ENCODE data around the gene C11orf21. TPM values are rescaled to one million over a fixed set of nuclear protein-coding genes. Genes with fewer than 3 reads are reported as not detected.
A peak's percentile ranks its signal among the peaks of the same experiment; 100 is the strongest.

C11orf21 gene
- total and polyA plus RNA-seq, 9 of the 15 experiments (the other 6 are each of a cell fraction or from before 2014, with no cell fraction given): 0.10 to 2.6 (median 2.0) TPM

DNA sequence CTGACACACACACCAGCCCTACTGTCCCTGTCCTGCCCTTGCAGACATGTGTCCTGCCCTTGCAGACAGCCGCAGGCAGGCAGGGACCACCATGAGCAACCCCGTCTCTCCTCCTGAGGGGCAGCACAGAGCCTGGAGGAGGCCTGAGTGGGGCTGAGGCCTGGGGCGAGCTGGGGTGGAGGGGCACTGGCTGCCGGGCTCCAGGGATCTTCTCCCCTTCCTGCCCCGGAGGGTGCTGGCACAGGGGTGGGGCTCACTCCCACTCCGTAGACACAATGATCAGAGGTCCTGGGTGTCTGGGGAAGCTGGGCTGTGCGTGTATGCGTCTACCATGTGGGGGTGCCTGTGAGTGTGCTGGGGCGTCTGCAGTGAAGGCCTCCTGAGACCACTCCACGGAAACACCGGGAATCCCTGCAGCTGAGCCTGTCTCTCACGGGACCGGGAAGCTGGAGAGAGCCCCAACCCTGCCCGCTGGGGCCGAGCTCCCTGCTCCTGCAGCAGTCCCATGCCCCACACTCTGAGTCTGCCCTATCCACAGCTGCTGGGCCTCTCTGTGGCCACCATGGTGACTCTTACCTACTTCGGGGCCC is 683 bp upstream of the C11orf21 start (continued):
- TF ChIP-seq, protein P1, sequence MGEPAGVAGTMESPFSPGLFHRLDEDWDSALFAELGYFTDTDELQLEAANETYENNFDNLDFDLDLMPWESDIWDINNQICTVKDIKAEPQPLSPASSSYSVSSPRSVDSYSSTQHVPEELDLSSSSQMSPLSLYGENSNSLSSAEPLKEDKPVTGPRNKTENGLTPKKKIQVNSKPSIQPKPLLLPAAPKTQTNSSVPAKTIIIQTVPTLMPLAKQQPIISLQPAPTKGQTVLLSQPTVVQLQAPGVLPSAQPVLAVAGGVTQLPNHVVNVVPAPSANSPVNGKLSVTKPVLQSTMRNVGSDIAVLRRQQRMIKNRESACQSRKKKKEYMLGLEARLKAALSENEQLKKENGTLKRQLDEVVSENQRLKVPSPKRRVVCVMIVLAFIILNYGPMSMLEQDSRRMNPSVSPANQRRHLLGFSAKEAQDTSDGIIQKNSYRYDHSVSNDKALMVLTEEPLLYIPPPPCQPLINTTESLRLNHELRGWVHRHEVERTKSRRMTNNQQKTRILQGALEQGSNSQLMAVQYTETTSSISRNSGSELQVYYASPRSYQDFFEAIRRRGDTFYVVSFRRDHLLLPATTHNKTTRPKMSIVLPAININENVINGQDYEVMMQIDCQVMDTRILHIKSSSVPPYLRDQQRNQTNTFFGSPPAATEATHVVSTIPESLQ (CRISPR knock-in tag; IDR thresholded peaks at IDR 0.05): 0 out of 2 replicates have a peak, but pooled peaks have one; percentile 42
- TF ChIP-seq, protein P2, sequence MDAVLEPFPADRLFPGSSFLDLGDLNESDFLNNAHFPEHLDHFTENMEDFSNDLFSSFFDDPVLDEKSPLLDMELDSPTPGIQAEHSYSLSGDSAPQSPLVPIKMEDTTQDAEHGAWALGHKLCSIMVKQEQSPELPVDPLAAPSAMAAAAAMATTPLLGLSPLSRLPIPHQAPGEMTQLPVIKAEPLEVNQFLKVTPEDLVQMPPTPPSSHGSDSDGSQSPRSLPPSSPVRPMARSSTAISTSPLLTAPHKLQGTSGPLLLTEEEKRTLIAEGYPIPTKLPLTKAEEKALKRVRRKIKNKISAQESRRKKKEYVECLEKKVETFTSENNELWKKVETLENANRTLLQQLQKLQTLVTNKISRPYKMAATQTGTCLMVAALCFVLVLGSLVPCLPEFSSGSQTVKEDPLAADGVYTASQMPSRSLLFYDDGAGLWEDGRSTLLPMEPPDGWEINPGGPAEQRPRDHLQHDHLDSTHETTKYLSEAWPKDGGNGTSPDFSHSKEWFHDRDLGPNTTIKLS (IDR thresholded peaks at IDR 0.05; ENCODE audit: borderline replicate concordance, low read depth): no peak
- no peak for TF ChIP-seq ZNF12 (CRISPR knock-in tag; IDR thresholded peaks at IDR 0.05)
- TF ChIP-seq NRF1 (conservative IDR thresholded peaks at IDR 0.05 in 1 of 2, IDR thresholded peaks at IDR 0.05 in 1 of 2): no peak
- TF ChIP-seq THRAP3 (IDR thresholded peaks at IDR 0.05; ENCODE audit: borderline replicate concordance): no peak
- no peak for TF ChIP-seq FOSL1 (tag; conservative IDR thresholded peaks at IDR 0.05)
- TF ChIP-seq, protein P3, sequence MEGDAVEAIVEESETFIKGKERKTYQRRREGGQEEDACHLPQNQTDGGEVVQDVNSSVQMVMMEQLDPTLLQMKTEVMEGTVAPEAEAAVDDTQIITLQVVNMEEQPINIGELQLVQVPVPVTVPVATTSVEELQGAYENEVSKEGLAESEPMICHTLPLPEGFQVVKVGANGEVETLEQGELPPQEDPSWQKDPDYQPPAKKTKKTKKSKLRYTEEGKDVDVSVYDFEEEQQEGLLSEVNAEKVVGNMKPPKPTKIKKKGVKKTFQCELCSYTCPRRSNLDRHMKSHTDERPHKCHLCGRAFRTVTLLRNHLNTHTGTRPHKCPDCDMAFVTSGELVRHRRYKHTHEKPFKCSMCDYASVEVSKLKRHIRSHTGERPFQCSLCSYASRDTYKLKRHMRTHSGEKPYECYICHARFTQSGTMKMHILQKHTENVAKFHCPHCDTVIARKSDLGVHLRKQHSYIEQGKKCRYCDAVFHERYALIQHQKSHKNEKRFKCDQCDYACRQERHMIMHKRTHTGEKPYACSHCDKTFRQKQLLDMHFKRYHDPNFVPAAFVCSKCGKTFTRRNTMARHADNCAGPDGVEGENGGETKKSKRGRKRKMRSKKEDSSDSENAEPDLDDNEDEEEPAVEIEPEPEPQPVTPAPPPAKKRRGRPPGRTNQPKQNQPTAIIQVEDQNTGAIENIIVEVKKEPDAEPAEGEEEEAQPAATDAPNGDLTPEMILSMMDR (IDR thresholded peaks at IDR 0.05 in 2 of 3, conservative IDR thresholded peaks at IDR 0.05 in 1 of 3; ENCODE audit: insufficient read depth in 2 of 3, low read depth in 1 of 3, low read length in 3 of 3): 0 out of 6 replicates have a peak, but pooled peaks of 1 of the 3 experiments have one; percentile 15
- no peak for TF ChIP-seq PRMT5 (CRISPR knock-in tag; IDR thresholded peaks at IDR 0.05)
- TF ChIP-seq PHB2 (IDR thresholded peaks at IDR 0.05; ENCODE audit: low read depth): no peak
- peak; percentile 31; the same call in 1 of the 2 replicates for TF ChIP-seq ZFX (CRISPR knock-in tag; IDR thresholded peaks at IDR 0.05)
- TF ChIP-seq KDM2B (CRISPR knock-in tag; IDR thresholded peaks at IDR 0.05): no peak
- TF ChIP-seq, protein P4, sequence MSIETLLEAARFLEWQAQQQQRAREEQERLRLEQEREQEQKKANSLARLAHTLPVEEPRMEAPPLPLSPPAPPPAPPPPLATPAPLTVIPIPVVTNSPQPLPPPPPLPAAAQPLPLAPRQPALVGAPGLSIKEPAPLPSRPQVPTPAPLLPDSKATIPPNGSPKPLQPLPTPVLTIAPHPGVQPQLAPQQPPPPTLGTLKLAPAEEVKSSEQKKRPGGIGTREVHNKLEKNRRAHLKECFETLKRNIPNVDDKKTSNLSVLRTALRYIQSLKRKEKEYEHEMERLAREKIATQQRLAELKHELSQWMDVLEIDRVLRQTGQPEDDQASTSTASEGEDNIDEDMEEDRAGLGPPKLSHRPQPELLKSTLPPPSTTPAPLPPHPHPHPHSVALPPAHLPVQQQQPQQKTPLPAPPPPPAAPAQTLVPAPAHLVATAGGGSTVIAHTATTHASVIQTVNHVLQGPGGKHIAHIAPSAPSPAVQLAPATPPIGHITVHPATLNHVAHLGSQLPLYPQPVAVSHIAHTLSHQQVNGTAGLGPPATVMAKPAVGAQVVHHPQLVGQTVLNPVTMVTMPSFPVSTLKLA (conservative IDR thresholded peaks at IDR 0.05): no peak
- TF ChIP-seq, protein P5, sequence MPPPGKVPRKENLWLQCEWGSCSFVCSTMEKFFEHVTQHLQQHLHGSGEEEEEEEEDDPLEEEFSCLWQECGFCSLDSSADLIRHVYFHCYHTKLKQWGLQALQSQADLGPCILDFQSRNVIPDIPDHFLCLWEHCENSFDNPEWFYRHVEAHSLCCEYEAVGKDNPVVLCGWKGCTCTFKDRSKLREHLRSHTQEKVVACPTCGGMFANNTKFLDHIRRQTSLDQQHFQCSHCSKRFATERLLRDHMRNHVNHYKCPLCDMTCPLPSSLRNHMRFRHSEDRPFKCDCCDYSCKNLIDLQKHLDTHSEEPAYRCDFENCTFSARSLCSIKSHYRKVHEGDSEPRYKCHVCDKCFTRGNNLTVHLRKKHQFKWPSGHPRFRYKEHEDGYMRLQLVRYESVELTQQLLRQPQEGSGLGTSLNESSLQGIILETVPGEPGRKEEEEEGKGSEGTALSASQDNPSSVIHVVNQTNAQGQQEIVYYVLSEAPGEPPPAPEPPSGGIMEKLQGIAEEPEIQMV (tag; conservative IDR thresholded peaks at IDR 0.05; ENCODE audit: low read depth): no peak
- no peak for TF ChIP-seq ZKSCAN8 (CRISPR knock-in tag; IDR thresholded peaks at IDR 0.05)
- TF ChIP-seq ZSCAN32 (CRISPR knock-in tag; IDR thresholded peaks at IDR 0.05): no peak
- TF ChIP-seq TCF7L2 (IDR thresholded peaks at IDR 0.05; ENCODE audit: low read depth, low read length): no peak
- TF ChIP-seq, protein P6, sequence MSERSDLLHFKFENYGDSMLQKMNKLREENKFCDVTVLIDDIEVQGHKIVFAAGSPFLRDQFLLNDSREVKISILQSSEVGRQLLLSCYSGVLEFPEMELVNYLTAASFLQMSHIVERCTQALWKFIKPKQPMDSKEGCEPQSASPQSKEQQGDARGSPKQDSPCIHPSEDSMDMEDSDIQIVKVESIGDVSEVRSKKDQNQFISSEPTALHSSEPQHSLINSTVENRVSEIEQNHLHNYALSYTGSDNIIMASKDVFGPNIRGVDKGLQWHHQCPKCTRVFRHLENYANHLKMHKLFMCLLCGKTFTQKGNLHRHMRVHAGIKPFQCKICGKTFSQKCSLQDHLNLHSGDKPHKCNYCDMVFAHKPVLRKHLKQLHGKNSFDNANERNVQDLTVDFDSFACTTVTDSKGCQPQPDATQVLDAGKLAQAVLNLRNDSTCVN (CRISPR knock-in tag; IDR thresholded peaks at IDR 0.05): no peak
- TF ChIP-seq HDAC1 (IDR thresholded peaks at IDR 0.05): no peak

Measured in K562 (cell line).